ENCODE measurements around the gene BCL10. TPM values are rescaled to one million over a fixed set of nuclear protein-coding genes. Genes with fewer than 3 reads are reported as not detected.

The BCL10 gene
- total RNA-seq, 1 experiment from 2014 or later, result 24.2 TPM

DNA sequence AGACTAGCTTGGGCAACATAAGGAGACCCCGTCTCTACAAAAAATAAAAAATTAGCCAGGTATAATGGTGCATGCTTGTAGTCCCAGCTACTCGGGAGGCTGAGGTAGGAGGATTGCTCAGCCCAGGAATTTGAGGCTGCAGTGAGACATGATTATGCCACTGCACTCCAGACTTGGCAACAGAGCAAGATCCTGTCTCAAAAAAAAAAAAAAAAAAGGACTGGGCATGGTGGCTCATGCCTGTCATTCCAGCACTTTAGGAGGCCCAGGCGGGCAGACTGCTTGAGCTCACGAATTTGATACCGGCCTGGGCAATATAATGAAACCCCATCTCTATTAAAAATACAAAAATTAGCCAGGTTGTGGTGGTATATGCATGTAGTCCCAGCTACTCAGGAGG, 47.3 kb upstream of the BCL10 start:
- no peak overlapping the region for H3K27ac Mint-ChIP-seq
- H3K27me3 Mint-ChIP-seq (ENCODE audit: low read depth), result no peaks in the 10 kb centered on the region
- no peaks in the 10 kb centered on the region for H3K9me3 Mint-ChIP-seq
- no peaks in the 10 kb centered on the region for H3K36me3 Mint-ChIP-seq
- ChIA-PET POLR2A (no interaction called here), CTCF (interaction anchor here (0.9 to 1.7 kb wide), 2 partner anchors 16 to 20 kb away, joined by 3 to 7 read pairs; no protein-coding TSS in a partner anchor)
- H3K4me3 Mint-ChIP-seq, result no peak overlapping the region
- peaks cover 39% of the 10 kb centered on the region for H3K4me1 Mint-ChIP-seq
- DNase-seq (ENCODE audit: low spot score) (no peak), ATAC-seq (no peak)
- TF ChIP-seq EMX1 (CRISPR knock-in tag; IDR thresholded peaks at IDR 0.05) (no peak), ZNF423 (CRISPR knock-in tag; IDR thresholded peaks at IDR 0.05) (no peak), TP53 (CRISPR knock-in tag; IDR thresholded peaks at IDR 0.05) (no peak)
- TF ChIP-seq, protein P1, sequence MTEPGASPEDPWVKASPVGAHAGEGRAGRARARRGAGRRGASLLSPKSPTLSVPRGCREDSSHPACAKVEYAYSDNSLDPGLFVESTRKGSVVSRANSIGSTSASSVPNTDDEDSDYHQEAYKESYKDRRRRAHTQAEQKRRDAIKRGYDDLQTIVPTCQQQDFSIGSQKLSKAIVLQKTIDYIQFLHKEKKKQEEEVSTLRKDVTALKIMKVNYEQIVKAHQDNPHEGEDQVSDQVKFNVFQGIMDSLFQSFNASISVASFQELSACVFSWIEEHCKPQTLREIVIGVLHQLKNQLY (CRISPR knock-in tag; IDR thresholded peaks at IDR 0.05), result no peak
- TF ChIP-seq, protein P2, sequence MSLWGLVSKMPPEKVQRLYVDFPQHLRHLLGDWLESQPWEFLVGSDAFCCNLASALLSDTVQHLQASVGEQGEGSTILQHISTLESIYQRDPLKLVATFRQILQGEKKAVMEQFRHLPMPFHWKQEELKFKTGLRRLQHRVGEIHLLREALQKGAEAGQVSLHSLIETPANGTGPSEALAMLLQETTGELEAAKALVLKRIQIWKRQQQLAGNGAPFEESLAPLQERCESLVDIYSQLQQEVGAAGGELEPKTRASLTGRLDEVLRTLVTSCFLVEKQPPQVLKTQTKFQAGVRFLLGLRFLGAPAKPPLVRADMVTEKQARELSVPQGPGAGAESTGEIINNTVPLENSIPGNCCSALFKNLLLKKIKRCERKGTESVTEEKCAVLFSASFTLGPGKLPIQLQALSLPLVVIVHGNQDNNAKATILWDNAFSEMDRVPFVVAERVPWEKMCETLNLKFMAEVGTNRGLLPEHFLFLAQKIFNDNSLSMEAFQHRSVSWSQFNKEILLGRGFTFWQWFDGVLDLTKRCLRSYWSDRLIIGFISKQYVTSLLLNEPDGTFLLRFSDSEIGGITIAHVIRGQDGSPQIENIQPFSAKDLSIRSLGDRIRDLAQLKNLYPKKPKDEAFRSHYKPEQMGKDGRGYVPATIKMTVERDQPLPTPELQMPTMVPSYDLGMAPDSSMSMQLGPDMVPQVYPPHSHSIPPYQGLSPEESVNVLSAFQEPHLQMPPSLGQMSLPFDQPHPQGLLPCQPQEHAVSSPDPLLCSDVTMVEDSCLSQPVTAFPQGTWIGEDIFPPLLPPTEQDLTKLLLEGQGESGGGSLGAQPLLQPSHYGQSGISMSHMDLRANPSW (CRISPR knock-in tag; conservative IDR thresholded peaks at IDR 0.05; ENCODE audit: low read depth), result no peak

DNA sequence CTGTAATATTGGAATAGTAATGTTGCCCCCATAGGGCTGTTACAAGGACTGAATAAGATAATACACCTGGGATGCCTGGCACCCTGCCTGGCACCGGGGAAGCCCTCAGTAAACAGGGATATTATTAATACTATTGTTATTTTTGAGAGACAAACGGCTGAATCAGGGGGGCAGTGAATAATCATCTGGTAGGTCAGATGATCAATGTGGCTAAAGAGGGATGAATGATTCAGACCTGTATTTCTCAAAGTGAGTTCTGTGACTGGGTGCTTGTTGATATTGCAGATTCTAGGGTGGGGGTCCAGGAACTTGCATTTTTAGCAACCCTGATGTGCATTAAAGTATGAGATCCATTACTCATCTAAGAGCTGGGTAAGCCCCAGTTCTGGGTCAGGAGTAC, 46.2 kb upstream of the BCL10 start:
- Mint-ChIP-seq H3K36me3 (no peaks in the 10 kb centered on the region), H3K27me3 (ENCODE audit: low read depth) (no peaks in the 10 kb centered on the region), H3K27ac (no peak overlapping the region), H3K4me1 (peaks cover 33% of the 10 kb centered on the region), H3K9me3 (no peaks in the 10 kb centered on the region), H3K4me3 (no peak overlapping the region)
- POLR2A ChIA-PET, result no interaction called here
- CTCF ChIA-PET, result interaction anchor here (1.7 kb wide), 1 partner anchor 14 kb away, joined by 7 read pairs; no protein-coding TSS in a partner anchor
- TF ChIP-seq, protein P3, sequence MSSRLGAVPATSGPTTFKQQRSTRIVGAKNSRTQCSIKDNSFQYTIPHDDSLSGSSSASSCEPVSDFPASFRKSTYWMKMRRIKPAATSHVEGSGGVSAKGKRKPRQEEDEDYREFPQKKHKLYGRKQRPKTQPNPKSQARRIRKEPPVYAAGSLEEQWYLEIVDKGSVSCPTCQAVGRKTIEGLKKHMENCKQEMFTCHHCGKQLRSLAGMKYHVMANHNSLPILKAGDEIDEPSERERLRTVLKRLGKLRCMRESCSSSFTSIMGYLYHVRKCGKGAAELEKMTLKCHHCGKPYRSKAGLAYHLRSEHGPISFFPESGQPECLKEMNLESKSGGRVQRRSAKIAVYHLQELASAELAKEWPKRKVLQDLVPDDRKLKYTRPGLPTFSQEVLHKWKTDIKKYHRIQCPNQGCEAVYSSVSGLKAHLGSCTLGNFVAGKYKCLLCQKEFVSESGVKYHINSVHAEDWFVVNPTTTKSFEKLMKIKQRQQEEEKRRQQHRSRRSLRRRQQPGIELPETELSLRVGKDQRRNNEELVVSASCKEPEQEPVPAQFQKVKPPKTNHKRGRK (CRISPR knock-in tag; IDR thresholded peaks at IDR 0.05; ENCODE audit: borderline replicate concordance), result no peak
- TF ChIP-seq CREM (CRISPR knock-in tag; IDR thresholded peaks at IDR 0.05) (no peak), SMAD4 (CRISPR knock-in tag; IDR thresholded peaks at IDR 0.05) (no peak)
- no peak for ATAC-seq
- no peak for DNase-seq (ENCODE audit: low spot score)

DNA sequence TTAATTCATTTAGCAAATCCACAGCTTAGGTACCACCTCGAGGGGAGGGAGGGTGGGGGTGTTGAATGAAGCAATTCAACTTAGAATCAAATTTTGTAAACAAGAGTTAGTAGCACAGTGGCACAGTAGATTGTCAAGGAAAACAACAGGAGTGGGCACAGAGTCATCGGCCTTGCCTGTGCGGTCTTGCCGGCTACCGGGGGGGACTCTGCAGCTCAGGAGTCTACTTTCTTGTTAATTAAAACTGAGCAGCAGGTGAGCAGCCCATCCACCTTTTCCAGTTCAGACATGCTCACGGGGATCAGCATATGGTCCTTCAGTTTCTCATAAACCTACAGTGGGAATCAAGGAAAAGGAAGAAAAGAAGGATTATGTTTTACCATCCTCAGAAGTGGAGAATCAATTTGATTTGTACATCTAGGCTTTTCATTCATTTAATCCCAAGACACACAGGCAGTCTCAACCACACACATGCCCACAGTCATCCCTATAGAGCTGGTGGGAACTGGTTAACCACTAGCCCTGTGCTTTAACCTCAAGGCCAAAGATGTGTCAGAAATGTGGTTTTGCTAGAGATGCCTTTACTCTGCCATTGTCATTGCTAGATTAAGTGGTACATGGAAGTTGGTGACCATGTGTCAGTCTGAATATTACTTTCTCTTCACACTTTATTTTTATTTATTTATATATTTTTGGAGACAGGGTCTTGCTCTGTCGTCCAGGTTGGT, 45.0 kb upstream of the BCL10 start:
- ChIA-PET POLR2A (interaction anchor here (0.6 kb wide), 1 partner anchor 363 kb away, joined by 5 read pairs; no protein-coding TSS in a partner anchor), CTCF (interaction anchor here (1.3 kb wide), 2 partner anchors 13 to 22 kb away, joined by 6 to 7 read pairs; no protein-coding TSS in a partner anchor)
- peaks cover 22% of the 10 kb centered on the region for H3K4me1 Mint-ChIP-seq
- DNase-seq (ENCODE audit: low spot score) (no peak), ATAC-seq (no peak)
- no peaks in the 10 kb centered on the region for H3K27me3 Mint-ChIP-seq (ENCODE audit: low read depth)
- no peak overlapping the region for H3K4me3 Mint-ChIP-seq
- H3K9me3 Mint-ChIP-seq, result no peaks in the 10 kb centered on the region
- no peak overlapping the region for H3K27ac Mint-ChIP-seq
- no peak for TF ChIP-seq ZNF121 (CRISPR knock-in tag; IDR thresholded peaks at IDR 0.05)
- H3K36me3 Mint-ChIP-seq, result no peaks in the 10 kb centered on the region

DNA sequence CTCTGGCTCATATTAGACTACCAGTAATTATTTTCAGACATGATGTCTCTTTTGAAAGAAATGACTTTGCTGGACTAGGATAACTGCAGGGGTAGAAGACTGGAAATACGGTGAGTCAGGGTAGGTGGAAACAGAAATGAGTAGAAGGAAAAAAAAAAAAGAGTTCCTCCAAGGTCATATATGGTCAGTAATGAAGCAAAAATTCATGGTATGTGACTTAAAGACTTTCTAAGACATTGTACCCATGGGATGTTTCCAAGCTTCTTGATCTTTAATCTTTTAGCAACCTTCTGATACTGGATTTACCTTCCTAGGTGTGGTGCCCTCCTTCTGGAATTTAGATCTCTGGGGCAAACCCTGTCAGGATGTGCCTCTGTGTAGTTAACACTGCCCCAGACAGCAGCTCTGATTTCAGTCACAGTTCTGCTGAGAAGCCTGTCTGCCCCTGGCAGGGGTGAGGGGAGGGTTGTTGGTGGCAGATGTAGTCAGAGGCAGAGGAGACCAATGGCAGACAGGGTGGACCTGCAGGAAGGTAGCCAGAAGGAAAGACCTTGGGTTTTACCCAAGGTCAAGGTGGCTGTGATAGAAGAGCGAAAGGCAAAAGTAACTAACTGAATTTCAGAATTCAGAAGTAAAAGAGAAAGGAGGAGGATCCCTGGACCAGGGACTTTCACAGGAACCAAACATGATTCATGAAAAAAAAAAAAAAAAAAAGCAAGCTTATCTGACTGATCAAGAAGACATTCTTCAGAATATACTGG, 44.1 kb upstream of the BCL10 start:
- Mint-ChIP-seq H3K27ac (peak overlapping the region; percentile 83), H3K4me1 (peaks cover 20% of the 10 kb centered on the region), H3K27me3 (ENCODE audit: low read depth) (no peaks in the 10 kb centered on the region), H3K4me3 (no peak overlapping the region), H3K36me3 (no peaks in the 10 kb centered on the region), H3K9me3 (no peaks in the 10 kb centered on the region)
- DNase-seq (ENCODE audit: low spot score), result no peak
- CTCF ChIA-PET, result interaction anchor here (1.3 kb wide), 2 partner anchors 13 to 23 kb away, joined by 6 to 7 read pairs; no protein-coding TSS in a partner anchor
- ATAC-seq, result peak; percentile 30; the same call in 1 of the 2 replicates
- POLR2A ChIA-PET, result interaction anchor here (0.6 kb wide), 1 partner anchor 364 kb away, joined by 5 read pairs; no protein-coding TSS in a partner anchor
- TF ChIP-seq FOXK1 (CRISPR knock-in tag; IDR thresholded peaks at IDR 0.05) (no peak), CREM (CRISPR knock-in tag; IDR thresholded peaks at IDR 0.05) (no peak), GTF2I (CRISPR knock-in tag; conservative IDR thresholded peaks at IDR 0.05) (no peak), HMGA2 (CRISPR knock-in tag; IDR thresholded peaks at IDR 0.05) (no peak), JUN (CRISPR knock-in tag; IDR thresholded peaks at IDR 0.05) (no peak), ZNF671 (CRISPR knock-in tag; IDR thresholded peaks at IDR 0.05) (no peak), IRF2 (CRISPR knock-in tag; IDR thresholded peaks at IDR 0.05; ENCODE audit: borderline replicate concordance, low read depth) (no peak)
- TF ChIP-seq, protein P4, sequence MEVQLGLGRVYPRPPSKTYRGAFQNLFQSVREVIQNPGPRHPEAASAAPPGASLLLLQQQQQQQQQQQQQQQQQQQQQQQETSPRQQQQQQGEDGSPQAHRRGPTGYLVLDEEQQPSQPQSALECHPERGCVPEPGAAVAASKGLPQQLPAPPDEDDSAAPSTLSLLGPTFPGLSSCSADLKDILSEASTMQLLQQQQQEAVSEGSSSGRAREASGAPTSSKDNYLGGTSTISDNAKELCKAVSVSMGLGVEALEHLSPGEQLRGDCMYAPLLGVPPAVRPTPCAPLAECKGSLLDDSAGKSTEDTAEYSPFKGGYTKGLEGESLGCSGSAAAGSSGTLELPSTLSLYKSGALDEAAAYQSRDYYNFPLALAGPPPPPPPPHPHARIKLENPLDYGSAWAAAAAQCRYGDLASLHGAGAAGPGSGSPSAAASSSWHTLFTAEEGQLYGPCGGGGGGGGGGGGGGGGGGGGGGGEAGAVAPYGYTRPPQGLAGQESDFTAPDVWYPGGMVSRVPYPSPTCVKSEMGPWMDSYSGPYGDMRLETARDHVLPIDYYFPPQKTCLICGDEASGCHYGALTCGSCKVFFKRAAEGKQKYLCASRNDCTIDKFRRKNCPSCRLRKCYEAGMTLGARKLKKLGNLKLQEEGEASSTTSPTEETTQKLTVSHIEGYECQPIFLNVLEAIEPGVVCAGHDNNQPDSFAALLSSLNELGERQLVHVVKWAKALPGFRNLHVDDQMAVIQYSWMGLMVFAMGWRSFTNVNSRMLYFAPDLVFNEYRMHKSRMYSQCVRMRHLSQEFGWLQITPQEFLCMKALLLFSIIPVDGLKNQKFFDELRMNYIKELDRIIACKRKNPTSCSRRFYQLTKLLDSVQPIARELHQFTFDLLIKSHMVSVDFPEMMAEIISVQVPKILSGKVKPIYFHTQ (CRISPR knock-in tag; IDR thresholded peaks at IDR 0.05), result no peak
- TF ChIP-seq, protein P2 (CRISPR knock-in tag; conservative IDR thresholded peaks at IDR 0.05; ENCODE audit: low read depth), result no peak

All from WTC11 (cell line).